ENCODE results near the gene SPATA19. TPM values are rescaled to one million over a fixed set of nuclear protein-coding genes. Genes with fewer than 3 reads are reported as not detected.

Gene SPATA19
- total RNA-seq, 2 donors from 2014 or later, result not detected

DNA sequence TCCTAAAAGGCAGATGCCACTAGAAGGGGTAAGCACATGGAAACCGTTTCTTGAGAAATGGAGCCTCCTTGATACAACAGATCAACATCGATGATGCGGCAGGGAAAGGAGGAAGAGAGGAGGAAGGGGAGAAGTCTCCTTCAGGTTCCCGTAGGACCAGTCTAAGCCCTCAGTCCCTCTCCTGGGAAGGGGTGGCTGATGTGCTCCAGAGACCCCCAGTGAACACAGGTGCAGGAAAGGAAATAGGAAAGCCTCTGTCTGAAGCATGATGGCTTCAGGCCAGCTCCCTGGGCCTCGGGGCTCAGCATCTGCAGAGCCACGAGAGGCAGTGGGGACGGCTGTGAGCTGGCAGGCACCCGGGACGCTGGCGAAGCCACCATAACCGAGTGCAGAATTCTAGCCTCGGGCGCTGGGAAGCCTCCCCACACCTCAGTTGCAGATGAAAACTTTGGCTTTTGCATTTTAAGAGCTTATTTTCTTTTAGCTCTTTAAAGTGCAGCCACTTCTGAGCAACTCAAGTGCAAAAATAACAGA lies 1.8 kb downstream of the SPATA19 start:
- TF ChIP-seq, protein P1, sequence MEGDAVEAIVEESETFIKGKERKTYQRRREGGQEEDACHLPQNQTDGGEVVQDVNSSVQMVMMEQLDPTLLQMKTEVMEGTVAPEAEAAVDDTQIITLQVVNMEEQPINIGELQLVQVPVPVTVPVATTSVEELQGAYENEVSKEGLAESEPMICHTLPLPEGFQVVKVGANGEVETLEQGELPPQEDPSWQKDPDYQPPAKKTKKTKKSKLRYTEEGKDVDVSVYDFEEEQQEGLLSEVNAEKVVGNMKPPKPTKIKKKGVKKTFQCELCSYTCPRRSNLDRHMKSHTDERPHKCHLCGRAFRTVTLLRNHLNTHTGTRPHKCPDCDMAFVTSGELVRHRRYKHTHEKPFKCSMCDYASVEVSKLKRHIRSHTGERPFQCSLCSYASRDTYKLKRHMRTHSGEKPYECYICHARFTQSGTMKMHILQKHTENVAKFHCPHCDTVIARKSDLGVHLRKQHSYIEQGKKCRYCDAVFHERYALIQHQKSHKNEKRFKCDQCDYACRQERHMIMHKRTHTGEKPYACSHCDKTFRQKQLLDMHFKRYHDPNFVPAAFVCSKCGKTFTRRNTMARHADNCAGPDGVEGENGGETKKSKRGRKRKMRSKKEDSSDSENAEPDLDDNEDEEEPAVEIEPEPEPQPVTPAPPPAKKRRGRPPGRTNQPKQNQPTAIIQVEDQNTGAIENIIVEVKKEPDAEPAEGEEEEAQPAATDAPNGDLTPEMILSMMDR (IDR thresholded peaks at IDR 0.05), result no peak
- Histone ChIP-seq H3K4me3 (no peak overlapping the region), H3K36me3 (no peaks in the 10 kb centered on the region), H3K9ac (ENCODE audit: low read depth in 2 of 2, low read length in 2 of 2) (no peak overlapping the region), H3K4me1 (no peaks in the 10 kb centered on the region), H3K27me3 (no peaks in the 10 kb centered on the region), H3K9me3 (no peaks in the 10 kb centered on the region), H3K27ac (no peak overlapping the region)
- intact Hi-C loops (cut with DNase I), result no loop called here
- no peak for DNase-seq

DNA sequence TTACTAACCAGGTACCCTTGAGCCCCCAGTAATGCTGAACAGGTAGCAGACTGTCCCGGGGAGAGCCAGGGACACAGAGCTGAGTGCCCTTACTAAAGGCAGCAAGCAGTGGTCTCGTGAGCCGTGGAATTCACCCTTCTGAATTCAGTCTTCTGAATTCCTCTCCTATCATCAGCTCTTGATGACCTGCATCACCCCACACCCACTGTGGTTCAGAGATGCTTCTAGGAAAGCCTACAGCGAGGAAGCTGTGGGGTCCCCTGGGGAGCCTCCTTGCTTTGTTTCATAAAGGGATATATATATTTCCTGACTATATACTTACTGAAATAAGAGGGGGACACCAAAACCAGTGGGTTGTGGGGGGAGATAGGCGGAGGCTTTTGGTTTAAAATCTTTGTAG lies 2.6 kb downstream of the SPATA19 start:
- intact Hi-C loops (cut with DNase I), result no loop called here
- no peak for DNase-seq
- H3K4me3 ChIP-seq, result no peak overlapping the region
- no peak overlapping the region for H3K9ac ChIP-seq (ENCODE audit: low read depth in 2 of 2, low read length in 2 of 2)
- TF ChIP-seq, protein P1 (IDR thresholded peaks at IDR 0.05), result no peak
- no peaks in the 10 kb centered on the region for H3K4me1 ChIP-seq
- no peaks in the 10 kb centered on the region for H3K36me3 ChIP-seq
- H3K9me3 ChIP-seq, result no peaks in the 10 kb centered on the region
- H3K27me3 ChIP-seq, result no peaks in the 10 kb centered on the region
- no peak overlapping the region for H3K27ac ChIP-seq

DNA sequence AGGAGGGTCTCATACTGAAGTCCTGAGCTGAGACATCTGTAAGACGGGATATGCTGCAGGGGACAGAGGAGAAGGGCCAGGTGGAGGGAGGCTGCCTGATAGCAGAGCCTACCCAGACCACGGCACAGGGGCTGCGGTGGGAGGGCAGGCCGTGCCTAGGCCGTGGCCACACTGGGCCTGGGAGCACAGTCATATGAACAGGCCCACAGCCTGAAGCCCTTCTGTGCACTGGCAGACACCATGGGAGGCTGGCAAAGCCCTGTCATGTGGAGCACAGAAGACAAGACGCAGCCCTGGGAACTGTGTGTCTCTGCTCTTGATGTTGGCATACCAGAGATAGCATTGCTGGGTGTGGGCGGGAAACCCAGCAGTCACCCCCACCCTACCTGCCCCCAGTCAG lies 3.3 kb downstream of the SPATA19 start:
- Histone ChIP-seq H3K9me3 (no peaks in the 10 kb centered on the region), H3K27me3 (no peaks in the 10 kb centered on the region), H3K4me1 (no peaks in the 10 kb centered on the region), H3K27ac (no peak overlapping the region), H3K36me3 (no peaks in the 10 kb centered on the region), H3K4me3 (no peak overlapping the region), H3K9ac (ENCODE audit: low read depth in 2 of 2, low read length in 2 of 2) (no peak overlapping the region)
- TF ChIP-seq, protein P1 (IDR thresholded peaks at IDR 0.05), result no peak
- DNase-seq, result no peak
- intact Hi-C loops (cut with DNase I), result no loop called here

DNA sequence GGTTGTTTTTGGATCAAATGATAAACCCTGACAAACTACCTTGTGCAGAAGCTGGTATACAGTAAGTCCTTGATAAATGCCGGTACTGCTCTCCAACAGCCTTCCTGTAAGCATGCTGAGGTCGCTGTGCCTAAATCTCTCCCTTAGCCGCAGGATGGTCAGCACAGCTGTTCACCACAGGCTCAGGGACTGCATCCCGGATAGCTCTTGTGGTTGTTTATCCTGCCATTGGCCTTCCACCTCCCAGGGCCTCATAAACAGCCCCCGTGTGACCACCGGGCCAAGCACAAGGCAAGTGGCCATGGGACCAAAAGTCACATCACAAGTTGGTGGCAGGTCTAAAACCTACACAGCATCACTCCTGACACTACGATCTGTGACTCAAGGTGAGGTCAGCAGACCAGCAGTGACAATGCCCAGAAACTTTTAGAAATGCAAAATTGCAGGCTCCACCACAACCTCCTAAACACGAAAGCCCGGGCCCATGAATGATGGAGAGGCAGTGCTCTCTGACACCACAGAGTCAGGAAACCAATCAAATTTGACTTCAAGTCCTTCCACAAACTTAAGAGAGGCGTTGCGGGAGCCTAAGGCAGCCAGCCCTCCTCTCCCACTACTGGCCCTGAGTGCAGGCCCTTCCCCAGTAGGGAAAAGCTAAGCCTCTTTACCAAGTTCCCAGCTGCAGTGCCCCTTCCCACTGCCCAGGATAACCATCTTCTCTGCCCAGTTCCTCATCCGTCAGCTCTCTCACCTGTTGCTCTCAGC lies 3.9 kb downstream of the SPATA19 start:
- no peaks in the 10 kb centered on the region for H3K9me3 ChIP-seq
- H3K27me3 ChIP-seq, result no peaks in the 10 kb centered on the region
- intact Hi-C loops (cut with DNase I), result no loop called here
- no peak for DNase-seq
- no peak overlapping the region for H3K4me3 ChIP-seq
- H3K27ac ChIP-seq, result no peak overlapping the region
- TF ChIP-seq, protein P1 (IDR thresholded peaks at IDR 0.05), result no peak
- no peaks in the 10 kb centered on the region for H3K36me3 ChIP-seq
- H3K4me1 ChIP-seq, result no peaks in the 10 kb centered on the region
- no peak overlapping the region for H3K9ac ChIP-seq (ENCODE audit: low read depth in 2 of 2, low read length in 2 of 2)

DNA sequence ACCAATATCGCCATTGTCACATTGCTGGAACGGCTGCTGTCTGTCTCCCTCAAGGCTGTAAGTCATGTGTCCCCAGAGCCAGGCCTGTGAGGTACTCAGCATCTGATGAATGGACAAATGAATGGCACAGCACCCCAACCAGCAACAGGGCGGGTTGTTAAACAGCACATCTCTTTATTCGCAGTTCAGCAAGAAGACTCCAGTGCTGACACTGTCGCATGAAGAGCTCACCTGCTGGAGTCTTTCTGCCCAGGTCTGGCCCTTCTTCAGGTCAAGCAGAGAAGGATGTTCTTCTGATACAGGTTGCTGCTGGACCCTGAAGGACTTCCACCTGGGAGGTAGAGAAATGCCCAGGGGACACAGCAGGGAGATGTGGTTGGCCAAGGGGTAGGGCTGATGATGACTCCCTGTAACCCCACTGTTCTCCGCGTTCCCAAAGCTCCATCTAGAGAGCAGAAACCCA lies 4.8 kb downstream of the SPATA19 start:
- Histone ChIP-seq H3K27me3 (no peaks in the 10 kb centered on the region), H3K4me3 (no peak overlapping the region), H3K9me3 (no peaks in the 10 kb centered on the region), H3K27ac (no peak overlapping the region), H3K4me1 (no peaks in the 10 kb centered on the region), H3K36me3 (no peaks in the 10 kb centered on the region), H3K9ac (ENCODE audit: low read depth in 2 of 2, low read length in 2 of 2) (no peak overlapping the region)
- no peak for DNase-seq
- TF ChIP-seq, protein P1 (IDR thresholded peaks at IDR 0.05), result no peak
- intact Hi-C loops (cut with DNase I), result no loop called here

Data from colonic mucosa (tissue), 4 donors.